HepG2 (cell line): Measurements from ENCODE around the gene TMTC4. TPM values are rescaled to one million over a fixed set of nuclear protein-coding genes. Genes with fewer than 3 reads are reported as not detected.

Source experiments
- ATAC-seq: fragments of 200-7000 bp; cut with Tn5 transposase; 3 replicates; pipeline ENCODE4 v1.9.1; 2020; ENCODE audit warnings: mild to moderate bottlenecking, moderate library complexity
- BruUV-seq: library from RNA; stranded (reverse); fragments of 400-500 nt; replicated peaks from 2 replicates; lab custom pipeline; 2021; lab: Mats Ljungman, UMichigan
- CTCF ChIA-PET: fragments of 300-600 bp; formaldehyde crosslinking; extraction: SDS; loops from one replicate; lab custom pipeline; 2021; ENCODE audit warnings: low total read pairs, inconsistent platforms, low intra/inter-chr PET ratio; lab: Yijun Ruan, JAX
- POLR2A ChIA-PET: fragments of 350-600 bp; sonication (Branson Sonifier 250); formaldehyde crosslinking; loops from one replicate; lab custom pipeline; 2020; ENCODE audit warnings: antibody characterized with exemption, inconsistent platforms; lab: Yijun Ruan, JAX
- DNase-seq: peaks from one replicate; pipeline ENCODE4 v3.0.0-alpha.2; 2015; ENCODE audit warnings: low spot score
- FAIRE-seq: peaks from 3 replicates; lab custom pipeline; 2011; peaks lifted over from hg19 to GRCh38; lab: Jason Lieb, UNC
- H2AFZ ChIP-seq: one replicate; pipeline ENCODE4 v1.6.1; 2011; ENCODE audit warnings: low read length, inconsistent platforms
- H3K27ac ChIP-seq: fragments of 300-600 bp; 3 replicates; pipeline ENCODE4 v1.8.0; 2011; ENCODE audit warnings: mixed run types, mild to moderate bottlenecking, mixed read lengths, low read length, inconsistent platforms; ENCODE audit not compliant: insufficient read depth; ENCODE audit errors: extremely low read length
- H3K27me3 ChIP-seq, 2 experiments: fragments of 200-600 bp in 1 of 2; 2 replicates in 1 of 2; 3 replicates in 1 of 2; pipeline versions ENCODE4 v1.6.0 to v1.8.0; 2011; ENCODE audit warnings: low read length in 2 of 2, mild to moderate bottlenecking in 2 of 2, moderate library complexity in 2 of 2, inconsistent platforms in 1 of 2; ENCODE audit not compliant: insufficient read depth in 2 of 2, control insufficient read depth in 1 of 2
- H3K36me3 ChIP-seq, 2 experiments: fragments of 200-600 bp in 1 of 2; replicated peaks in 1 of 2; 2 replicates in 1 of 2; 3 replicates in 1 of 2; pipeline versions ENCODE4 v1.5.1 to v1.8.0; 2011; ENCODE audit warnings: low read length in 2 of 2, inconsistent platforms in 1 of 2; ENCODE audit not compliant: insufficient read depth in 2 of 2, control insufficient read depth in 1 of 2
- H3K4me1 ChIP-seq: 2 replicates; pipeline ENCODE4 v1.5.1; 2012; ENCODE audit warnings: low read length, inconsistent platforms; ENCODE audit not compliant: insufficient read depth
- H3K4me2 ChIP-seq: 2 replicates; pipeline ENCODE4 v1.6.0; 2011; ENCODE audit warnings: low read depth, low read length, inconsistent platforms
- H3K4me3 ChIP-seq, 3 experiments: fragments of 200-600 bp in 1 of 3; sonication (generic), shearing (Covaris generic) in 1 of 3; replicated peaks in 1 of 3; 2 replicates each; pipeline ENCODE4 v1.5.1; 2011 to 2016; ENCODE audit warnings: low read length in 3 of 3, inconsistent platforms in 2 of 3, low read depth in 2 of 3, mild to moderate bottlenecking in 2 of 3, control low read depth in 1 of 3, mixed read lengths in 1 of 3; ENCODE audit not compliant: insufficient read depth in 1 of 3
- H3K79me2 ChIP-seq: one replicate; pipeline ENCODE4 v1.6.1; 2011; ENCODE audit warnings: low read length, inconsistent platforms; ENCODE audit not compliant: insufficient read depth
- H3K9ac ChIP-seq: 2 replicates; pipeline ENCODE4 v1.6.0; 2011; ENCODE audit warnings: mild to moderate bottlenecking, low read depth, low read length, inconsistent platforms; ENCODE audit not compliant: insufficient read depth
- H3K9me3 ChIP-seq: 2 replicates; pipeline ENCODE4 v1.5.1; 2012; ENCODE audit warnings: mild to moderate bottlenecking, low read length
- H4K20me1 ChIP-seq: 2 replicates; pipeline ENCODE4 v1.6.0; 2011; ENCODE audit warnings: inconsistent platforms, mild to moderate bottlenecking, low read length, moderate library complexity; ENCODE audit not compliant: insufficient read depth
- ARID3A ChIP-seq: IDR thresholded peaks from 2 replicates; pipeline ENCODE4 v1.6.1; 2012; ENCODE audit warnings: low read depth, low read length, improper control_type of control experiment
- CBFB ChIP-seq: sonication (generic); formaldehyde crosslinking; IDR thresholded peaks from 2 replicates; pipeline ENCODE4 v1.4.0; 2020; ENCODE audit warnings: missing genetic modification reagents
- GATAD2A ChIP-seq: IDR thresholded peaks from 2 replicates; pipeline ENCODE4 v1.6.1; 2016
- ISL2 ChIP-seq: sonication (generic); formaldehyde crosslinking; IDR thresholded peaks from 2 replicates; pipeline ENCODE4 v1.5.0; 2020; ENCODE audit warnings: missing genetic modification reagents
- NFIC ChIP-seq: IDR thresholded peaks from 2 replicates; pipeline ENCODE4 v1.6.1; 2012; ENCODE audit warnings: mild to moderate bottlenecking, low read length, inconsistent platforms
- POLR2AphosphoS5 ChIP-seq: IDR thresholded peaks from 2 replicates; pipeline ENCODE4 v1.6.1; 2012; ENCODE audit warnings: low read depth, low read length
- REL ChIP-seq: sonication (generic); formaldehyde crosslinking; conservative IDR thresholded peaks from 2 replicates; pipeline ENCODE4 v1.8.0; 2022; ENCODE audit warnings: mild to moderate bottlenecking, missing genetic modification reagents, moderate library complexity
- ZNF124 ChIP-seq: sonication (generic); formaldehyde crosslinking; IDR thresholded peaks from 2 replicates; pipeline ENCODE4 v1.4.0; 2020; ENCODE audit warnings: missing genetic modification reagents
- ZNF235 ChIP-seq: sonication (generic); formaldehyde crosslinking; IDR thresholded peaks from 2 replicates; pipeline ENCODE4 v1.8.1; 2023; ENCODE audit warnings: mild to moderate bottlenecking, missing genetic modification reagents, borderline replicate concordance
- ZNF446 ChIP-seq: sonication (generic); formaldehyde crosslinking; IDR thresholded peaks from 2 replicates; pipeline ENCODE4 v1.5.0; 2020; ENCODE audit warnings: mild to moderate bottlenecking, missing genetic modification reagents
- ZUFSP ChIP-seq: sonication (generic); formaldehyde crosslinking; IDR thresholded peaks from 2 replicates; pipeline ENCODE4 v1.9.0; 2021; ENCODE audit warnings: missing genetic modification reagents, mild to moderate bottlenecking, borderline replicate concordance
- whole genome bisulfite sequencing: methylation state at CpG from one replicate; pipeline ENCODE4 v1.1.6; 2017; ENCODE audit warnings: low lambda C conversion rate; 5-methylcytosine and 5-hydroxymethylcytosine counted together
- in situ Hi-C: cut with HindIII; loops from 2 replicates; pipeline ENCODE4 v1.10.0; 2017; ENCODE audit warnings: low pct_unique_long_range_greater_than_20kb; ENCODE audit not compliant: extremely low pct_ligation_motif_present
- intact Hi-C: fragments of 100-400 bp; cut with micrococcal nuclease; formaldehyde crosslinking; loops from one replicate; pipeline ENCODE4 v1.10.0; 2022; ENCODE audit not compliant: unreplicated experiment
- polyA plus RNA-seq, 8 experiments: library from polyadenylated mRNA; depleted of rRNA in 3 of 8; stranded (reverse) in 7 of 8; unstranded in 1 of 8; fragments of >200 nt; fragmentation: Illumina TruSeq in 4 of 8; extraction: Trizol in 4 of 8; gene quantifications; 2 replicates each; pipeline versions ENCODE4 v1.2.1 to v1.2.3, GENCODE V29; 2011 to 2016; ENCODE audit warnings: low read depth in 4 of 8, missing spikeins in 1 of 8, mixed read lengths in 1 of 8; ENCODE audit not compliant: insufficient read depth in 1 of 8
- total RNA-seq, 5 experiments: library from RNA; depleted of rRNA; stranded (reverse); fragments of >200 nt; fragmentation: Illumina TruSeq; extraction: Trizol; gene quantifications; 2 replicates each; pipeline ENCODE4 v1.2.3, GENCODE V29; 2016; ENCODE audit warnings: low read depth in 1 of 5

Gene TMTC4
- total and polyA plus RNA-seq, 2 of the 13 experiments (the other 11 are each of a cell fraction or from before 2014, with no cell fraction given), result 16.0 to 22.6 TPM

GRCh38 chr13:100613031-100613430, 61.6 kb downstream of the TMTC4 start (continued):
- TF ChIP-seq CBFB (CRISPR knock-in tag), result no peak
- TF ChIP-seq ZNF124 (CRISPR knock-in tag), result no peak
- TF ChIP-seq ARID3A, result no peak
- no peak for TF ChIP-seq ZNF235 (CRISPR knock-in tag)
- TF ChIP-seq GATAD2A (CRISPR knock-in tag), result no peak
- TF ChIP-seq ZNF446 (CRISPR knock-in tag), result no peak
- TF ChIP-seq NFIC, result no peak

GRCh38 chr13:100611678-100612492, 62.7 kb downstream of the TMTC4 start:
- H3K9ac ChIP-seq, result no peak overlapping the region
- DNase-seq (no peak), ATAC-seq (no peak), FAIRE-seq (no peak)
- no peak overlapping the region for H3K27ac ChIP-seq
- no TSS peak for BruUV-seq
- intact Hi-C loops, result no loop called here
- no peaks in the 10 kb centered on the region for H4K20me1 ChIP-seq
- no peak overlapping the region for H3K4me3 ChIP-seq
- in situ Hi-C loops, result no loop called here
- no peaks in the 10 kb centered on the region for H3K27me3 ChIP-seq
- WGBS, result 92% methylated on average over 8 of the region's 9 CpGs
- ChIA-PET CTCF (no interaction called here), POLR2A (no interaction called here)
- H3K4me1 ChIP-seq, result peaks cover 5% of the 10 kb centered on the region; the same call in 1 of the 2 replicates
- H3K79me2 ChIP-seq, result no peaks in the 10 kb centered on the region
- no peaks in the 10 kb centered on the region for H3K9me3 ChIP-seq
- H3K4me2 ChIP-seq, result no peak overlapping the region
- no peak overlapping the region for H2AFZ ChIP-seq
- peaks cover 0 to 8% of the 10 kb centered on the region in 2 experiments; a peak in 1 of 5 replicates for H3K36me3 ChIP-seq
- TF ChIP-seq ISL2 (CRISPR knock-in tag) (no peak), ZNF124 (CRISPR knock-in tag) (no peak), REL (CRISPR knock-in tag) (no peak), POLR2AphosphoS5 (no peak), ZUFSP (no peak)
